Inflammatory macrophage treated with lipopolysaccharide for 1 hour (primary cell): Measurements from ENCODE around the gene NHERF2.
A peak's percentile ranks its signal among the peaks of the same experiment; 100 is the strongest.

Experiments
- DNase-seq, 2 donors: peaks; one replicate each; pipeline ENCODE4 v3.0.0-alpha.2; 2020 to 2022

The NHERF2 gene

GRCh38 chr16:2026461-2027023 is at the start of gene NHERF2:
Gene NHERF2, plus strand, starts transcription at chr16:2026902. Its CDS starts 104 bp downstream, at chr16:2027006.
- DNase-seq: no peak

- no peak for DNase-seq
Measured at GRCh38 chr16:1976951-1977874, 49.5 kb upstream of the NHERF2 start.

- no peak for DNase-seq
Measured at GRCh38 chr16:1977875-1978268, 48.8 kb upstream of the NHERF2 start.

- no peak for DNase-seq
Measured at GRCh38 chr16:1978476-1979120, 48.1 kb upstream of the NHERF2 start.

GRCh38 chr16:1979271-1980029 is 47.3 kb upstream of the NHERF2 start:
- DNase-seq: no peak

GRCh38 chr16:1980030-1980769 is 46.5 kb upstream of the NHERF2 start:
- no peak for DNase-seq

GRCh38 chr16:1980770-1981087 is 46.0 kb upstream of the NHERF2 start:
- DNase-seq: no peak

GRCh38 chr16:1981398-1981836 is 45.3 kb upstream of the NHERF2 start, which contains the start of gene NOXO1:
Gene NOXO1, minus strand, starts transcription at chr16:1981469. Its CDS starts 290 bp downstream, at chr16:1981179.
- DNase-seq: no peak

GRCh38 chr16:1982013-1982433 is 44.7 kb upstream of the NHERF2 start:
- no peak for DNase-seq

GRCh38 chr16:1982991-1983543 is 43.6 kb upstream of the NHERF2 start:
- no peak for DNase-seq

- DNase-seq: peak; percentile 89
Measured at GRCh38 chr16:1983544-1984346, 43.0 kb upstream of the NHERF2 start, which contains the start of gene GFER. Gene GFER, plus strand, starts transcription at chr16:1984193. Its CDS starts 26 bp downstream, at chr16:1984219.

GRCh38 chr16:1984347-1985225 is 42.1 kb upstream of the NHERF2 start:
- DNase-seq: no peak

GRCh38 chr16:1985466-1986150 is 41.1 kb upstream of the NHERF2 start:
- DNase-seq: no peak

- no peak for DNase-seq
Measured at GRCh38 chr16:1987198-1987597, 39.5 kb upstream of the NHERF2 start.

- no peak for DNase-seq
Measured at GRCh38 chr16:1989209-1990100, 37.2 kb upstream of the NHERF2 start, which contains the start of gene SYNGR3. Gene SYNGR3, plus strand, starts transcription at chr16:1989970. Its CDS starts 133 bp downstream, at chr16:1990103.

- DNase-seq: no peak
Measured at GRCh38 chr16:1990101-1990350, 36.7 kb upstream of the NHERF2 start.

- no peak for DNase-seq
Measured at GRCh38 chr16:1990351-1991134, 36.2 kb upstream of the NHERF2 start.
